ENCODE measurements around the gene ARID1B.
"Not testable (repeated sequence)": the region's sequence is repeated elsewhere in the genome, so short reads cannot be mapped to it uniquely, and the experiment has no call there.

Gene ARID1B

DNA sequence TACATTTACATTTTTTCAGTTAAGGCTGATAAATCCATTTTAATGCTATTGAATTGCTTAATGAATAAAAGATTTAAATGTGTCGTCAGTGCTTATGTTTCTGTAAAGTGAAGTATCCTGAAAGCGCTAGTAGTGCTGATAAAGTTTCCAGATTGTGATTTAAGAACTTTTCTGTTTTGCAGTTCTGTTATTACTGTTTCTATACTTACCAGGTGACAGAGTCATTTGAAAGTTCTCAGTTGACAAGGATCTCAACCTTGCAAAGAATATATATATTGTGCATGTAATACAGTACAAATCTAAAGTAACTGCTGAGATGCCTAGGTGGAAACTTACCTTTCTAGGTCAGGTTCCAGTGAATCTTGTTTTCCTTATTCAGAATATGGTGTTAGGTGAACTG, 201.8 kb downstream of the ARID1B start:
- WGBS, 2 experiments: 95 to 96% methylated on average over 2 of the region's 2 CpGs
- Histone ChIP-seq H3K9me3 (ENCODE audit: control insufficient read depth, low read length) (no peaks in the 10 kb centered on the region), H3K27ac (ENCODE audit: insufficient read depth, low read depth, low read length, poor library complexity, severe bottlenecking) (no peak overlapping the region), H3K4me1 (ENCODE audit: control insufficient read depth, insufficient read depth, low read length) (peaks cover 5% of the 10 kb centered on the region), H3K27me3 (ENCODE audit: control insufficient read depth, insufficient read depth, low read length, poor library complexity, severe bottlenecking) (no peaks in the 10 kb centered on the region), H3K36me3 (ENCODE audit: control insufficient read depth, insufficient read depth, low read length) (no peaks in the 10 kb centered on the region), H3K4me3 (ENCODE audit: insufficient read depth, low read depth, low read length) (no peak overlapping the region)

GRCh38 chr6:156980515-156980914, 203.3 kb downstream of the ARID1B start:
- Histone ChIP-seq H3K4me3 (ENCODE audit: insufficient read depth, low read depth, low read length) (no peak overlapping the region), H3K36me3 (ENCODE audit: control insufficient read depth, insufficient read depth, low read length) (no peaks in the 10 kb centered on the region), H3K4me1 (ENCODE audit: control insufficient read depth, insufficient read depth, low read length) (peaks cover 5% of the 10 kb centered on the region), H3K27me3 (ENCODE audit: control insufficient read depth, insufficient read depth, low read length, poor library complexity, severe bottlenecking) (no peaks in the 10 kb centered on the region), H3K27ac (ENCODE audit: insufficient read depth, low read depth, low read length, poor library complexity, severe bottlenecking) (no peak overlapping the region), H3K9me3 (ENCODE audit: control insufficient read depth, low read length) (no peaks in the 10 kb centered on the region)
- WGBS, 2 experiments: 55 to 57% methylated on average over 10 of the region's 10 CpGs

GRCh38 chr6:156980948-156981347, 203.8 kb downstream of the ARID1B start:
- no peaks in the 10 kb centered on the region for H3K9me3 ChIP-seq (ENCODE audit: control insufficient read depth, low read length)
- no peaks in the 10 kb centered on the region for H3K36me3 ChIP-seq (ENCODE audit: control insufficient read depth, insufficient read depth, low read length)
- H3K4me1 ChIP-seq (ENCODE audit: control insufficient read depth, insufficient read depth, low read length): peaks cover 5% of the 10 kb centered on the region
- no peak overlapping the region for H3K27ac ChIP-seq (ENCODE audit: insufficient read depth, low read depth, low read length, poor library complexity, severe bottlenecking)
- no peaks in the 10 kb centered on the region for H3K27me3 ChIP-seq (ENCODE audit: control insufficient read depth, insufficient read depth, low read length, poor library complexity, severe bottlenecking)
- 80 to 100% methylated on average over 2 of the region's 2 CpGs for WGBS, 2 experiments
- H3K4me3 ChIP-seq (ENCODE audit: insufficient read depth, low read depth, low read length): no peak overlapping the region

DNA sequence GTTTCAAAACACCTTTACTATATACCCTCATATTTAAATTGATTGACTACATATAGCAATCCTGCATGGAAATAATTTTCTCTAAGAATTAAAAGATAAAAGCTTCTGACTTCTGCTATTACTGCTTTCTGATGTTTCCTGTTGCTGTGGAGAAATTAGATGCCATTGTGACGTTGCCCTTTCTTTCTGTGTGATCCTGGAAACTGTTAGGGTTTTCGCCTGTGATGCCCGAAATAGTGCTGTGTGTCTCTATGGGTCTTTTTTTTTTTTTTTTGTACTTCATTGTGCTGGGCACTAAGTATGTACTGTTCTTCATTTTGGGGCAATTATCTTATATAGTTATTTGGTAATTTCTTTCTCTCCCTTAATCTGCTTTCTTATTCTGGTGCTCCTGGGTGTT, 205.0 kb downstream of the ARID1B start:
- Histone ChIP-seq H3K9me3 (ENCODE audit: control insufficient read depth, low read length) (no peaks in the 10 kb centered on the region), H3K27me3 (ENCODE audit: control insufficient read depth, insufficient read depth, low read length, poor library complexity, severe bottlenecking) (no peaks in the 10 kb centered on the region), H3K4me3 (ENCODE audit: insufficient read depth, low read depth, low read length) (no peak overlapping the region), H3K27ac (ENCODE audit: insufficient read depth, low read depth, low read length, poor library complexity, severe bottlenecking) (no peak overlapping the region), H3K36me3 (ENCODE audit: control insufficient read depth, insufficient read depth, low read length) (no peaks in the 10 kb centered on the region), H3K4me1 (ENCODE audit: control insufficient read depth, insufficient read depth, low read length) (peaks cover 5% of the 10 kb centered on the region)
- WGBS, 2 experiments: 86 to 90% methylated on average over 2 of the region's 3 CpGs

- H3K4me3 ChIP-seq (ENCODE audit: insufficient read depth, low read depth, low read length); H3K27ac ChIP-seq (ENCODE audit: insufficient read depth, low read depth, low read length, poor library complexity, severe bottlenecking); H3K27me3 ChIP-seq (ENCODE audit: control insufficient read depth, insufficient read depth, low read length, poor library complexity, severe bottlenecking); H3K9me3 ChIP-seq (ENCODE audit: control insufficient read depth, low read length); H3K36me3 ChIP-seq (ENCODE audit: control insufficient read depth, insufficient read depth, low read length); H3K4me1 ChIP-seq (ENCODE audit: control insufficient read depth, insufficient read depth, low read length): not testable (repeated sequence)
- WGBS, 2 experiments: 91 to 94% methylated on average over 4 of the region's 4 CpGs
Measured at GRCh38 chr6:156982864-156983263, 205.7 kb downstream of the ARID1B start.

GRCh38 chr6:156984178-156984738, 207.1 kb downstream of the ARID1B start:
- Histone ChIP-seq H3K27me3 (ENCODE audit: control insufficient read depth, insufficient read depth, low read length, poor library complexity, severe bottlenecking) (no peaks in the 10 kb centered on the region), H3K4me3 (ENCODE audit: insufficient read depth, low read depth, low read length) (no peak overlapping the region), H3K36me3 (ENCODE audit: control insufficient read depth, insufficient read depth, low read length) (no peaks in the 10 kb centered on the region), H3K27ac (ENCODE audit: insufficient read depth, low read depth, low read length, poor library complexity, severe bottlenecking) (no peak overlapping the region), H3K9me3 (ENCODE audit: control insufficient read depth, low read length) (no peaks in the 10 kb centered on the region), H3K4me1 (ENCODE audit: control insufficient read depth, insufficient read depth, low read length) (peaks cover 14% of the 10 kb centered on the region)
- WGBS, 2 experiments: 87 to 96% methylated on average over 3 of the region's 3 CpGs

- H3K27me3 ChIP-seq (ENCODE audit: control insufficient read depth, insufficient read depth, low read length, poor library complexity, severe bottlenecking): no peaks in the 10 kb centered on the region
- no peaks in the 10 kb centered on the region for H3K9me3 ChIP-seq (ENCODE audit: control insufficient read depth, low read length)
- peaks cover 14% of the 10 kb centered on the region for H3K4me1 ChIP-seq (ENCODE audit: control insufficient read depth, insufficient read depth, low read length)
- no peak overlapping the region for H3K27ac ChIP-seq (ENCODE audit: insufficient read depth, low read depth, low read length, poor library complexity, severe bottlenecking)
- 94 to 97% methylated on average over 1 to 3 of the region's 3 CpGs for WGBS, 2 experiments
- no peak overlapping the region for H3K4me3 ChIP-seq (ENCODE audit: insufficient read depth, low read depth, low read length)
- H3K36me3 ChIP-seq (ENCODE audit: control insufficient read depth, insufficient read depth, low read length): no peaks in the 10 kb centered on the region
Measured at GRCh38 chr6:156985309-156985708, 208.1 kb downstream of the ARID1B start.

GRCh38 chr6:156988276-156989158, 211.3 kb downstream of the ARID1B start:
- Histone ChIP-seq H3K4me3 (ENCODE audit: insufficient read depth, low read depth, low read length) (no peak overlapping the region), H3K36me3 (ENCODE audit: control insufficient read depth, insufficient read depth, low read length) (no peaks in the 10 kb centered on the region), H3K27ac (ENCODE audit: insufficient read depth, low read depth, low read length, poor library complexity, severe bottlenecking) (no peak overlapping the region), H3K27me3 (ENCODE audit: control insufficient read depth, insufficient read depth, low read length, poor library complexity, severe bottlenecking) (no peaks in the 10 kb centered on the region), H3K9me3 (ENCODE audit: control insufficient read depth, low read length) (no peaks in the 10 kb centered on the region), H3K4me1 (ENCODE audit: control insufficient read depth, insufficient read depth, low read length) (peaks cover 9% of the 10 kb centered on the region)
- WGBS, 2 experiments: 69 to 72% methylated on average over 6 of the region's 6 CpGs

DNA sequence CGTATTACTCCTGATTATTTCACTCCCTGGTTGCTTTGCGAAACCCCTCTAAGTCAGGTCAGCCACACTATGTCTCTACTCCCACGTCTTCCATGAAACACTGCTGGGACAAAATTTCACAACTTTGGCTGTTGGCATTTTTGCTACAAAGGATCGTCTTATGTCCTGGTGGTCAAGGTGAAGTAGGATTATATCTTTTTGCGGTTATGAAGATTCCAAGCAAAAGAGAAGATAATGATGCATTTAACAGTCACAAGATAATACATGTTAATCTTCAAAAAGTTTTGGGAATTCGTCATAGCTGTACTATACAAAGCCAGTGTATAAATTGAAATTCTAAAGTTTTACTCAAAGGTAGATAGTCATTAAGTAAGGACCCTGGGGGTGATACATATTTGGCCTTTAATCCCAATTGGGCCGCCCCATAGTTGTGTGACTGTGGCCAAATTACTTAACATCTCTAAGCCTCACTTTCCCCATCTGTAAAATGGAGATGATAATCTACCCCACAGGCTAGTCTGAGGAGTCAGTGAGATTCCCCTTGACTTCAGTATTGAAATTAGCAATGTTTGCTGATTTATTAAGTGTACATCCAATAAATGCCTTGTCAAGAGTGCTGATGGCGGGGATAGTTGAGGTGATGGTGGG, 212.1 kb downstream of the ARID1B start:
- Histone ChIP-seq H3K4me1 (ENCODE audit: control insufficient read depth, insufficient read depth, low read length) (peaks cover 9% of the 10 kb centered on the region), H3K27ac (ENCODE audit: insufficient read depth, low read depth, low read length, poor library complexity, severe bottlenecking) (no peak overlapping the region), H3K4me3 (ENCODE audit: insufficient read depth, low read depth, low read length) (no peak overlapping the region), H3K9me3 (ENCODE audit: control insufficient read depth, low read length) (no peaks in the 10 kb centered on the region), H3K36me3 (ENCODE audit: control insufficient read depth, insufficient read depth, low read length) (no peaks in the 10 kb centered on the region), H3K27me3 (ENCODE audit: control insufficient read depth, insufficient read depth, low read length, poor library complexity, severe bottlenecking) (no peaks in the 10 kb centered on the region)
- 78 to 83% methylated on average over 7 to 8 of the region's 8 CpGs for WGBS, 2 experiments

DNA sequence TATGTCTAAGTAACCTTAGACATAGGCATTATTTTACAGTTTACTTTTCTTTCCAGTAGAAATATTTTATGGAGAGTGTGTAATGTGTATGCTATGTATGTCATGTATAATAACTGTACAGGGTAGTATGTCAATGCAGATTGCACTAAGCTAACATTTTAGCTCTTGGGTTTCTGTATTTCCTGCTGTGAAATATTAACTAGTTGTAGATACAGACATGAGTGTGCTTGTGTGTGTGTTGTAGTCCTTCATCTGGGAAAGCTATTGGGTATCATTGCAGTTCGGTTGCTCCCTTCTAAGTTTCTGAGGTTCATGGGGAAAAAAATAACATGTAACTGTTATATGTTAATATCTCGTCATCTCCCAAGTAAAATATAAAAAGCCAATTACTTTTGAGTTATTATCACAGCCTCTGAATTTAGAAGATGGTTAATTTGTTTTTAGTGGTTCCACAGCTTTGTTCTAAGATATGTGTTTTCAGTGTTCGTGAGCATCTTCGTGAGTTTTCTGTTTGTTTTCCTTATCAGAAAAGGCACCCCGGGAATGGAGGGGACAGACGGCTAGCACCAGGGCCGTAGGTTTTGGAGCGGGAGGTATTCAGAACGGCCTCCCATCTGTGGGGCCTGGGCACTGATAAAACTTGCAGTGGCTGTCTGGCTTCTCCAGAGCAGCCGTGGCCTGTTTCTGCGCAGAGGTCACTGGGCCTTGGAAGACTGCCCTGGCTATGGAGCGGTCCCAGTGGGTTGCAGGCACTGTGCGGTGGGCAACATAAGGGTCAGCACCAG, 215.0 kb downstream of the ARID1B start:
- H3K4me3 ChIP-seq (ENCODE audit: insufficient read depth, low read depth, low read length): no peak overlapping the region
- H3K4me1 ChIP-seq (ENCODE audit: control insufficient read depth, insufficient read depth, low read length): peaks cover 9% of the 10 kb centered on the region
- no peak overlapping the region for H3K27ac ChIP-seq (ENCODE audit: insufficient read depth, low read depth, low read length, poor library complexity, severe bottlenecking)
- no peaks in the 10 kb centered on the region for H3K27me3 ChIP-seq (ENCODE audit: control insufficient read depth, insufficient read depth, low read length, poor library complexity, severe bottlenecking)
- no peaks in the 10 kb centered on the region for H3K36me3 ChIP-seq (ENCODE audit: control insufficient read depth, insufficient read depth, low read length)
- H3K9me3 ChIP-seq (ENCODE audit: control insufficient read depth, low read length): no peaks in the 10 kb centered on the region
- WGBS, 2 experiments: 91% methylated on average over 12 of the region's 13 CpGs

Data from ectodermal cell (in vitro differentiated cells).